CD4-positive, alpha-beta memory T cell (primary cell): ENCODE data around the gene DRC3. TPM values are rescaled to one million over a fixed set of nuclear protein-coding genes. Genes with fewer than 3 reads are reported as not detected.
A peak's percentile ranks its signal among the peaks of the same experiment; 100 is the strongest.

Experiments used
- CTCF ChIA-PET: fragments of 350-600 bp; sonication (Branson Sonifier 250); formaldehyde crosslinking; loops from one replicate; lab custom pipeline; 2021; ENCODE audit warnings: inconsistent platforms; ENCODE audit not compliant: partially characterized antibody; lab: Charles Lee
- POLR2A ChIA-PET: fragments of 350-600 bp; sonication (Branson Sonifier 250); formaldehyde crosslinking; loops from one replicate; lab custom pipeline; 2021; ENCODE audit not compliant: partially characterized antibody; lab: Charles Lee
- DNase-seq, 5 donors: peaks; one replicate each; pipeline versions ENCODE4 v3.0.0 to v3.0.0-alpha.2; 2020 to 2022; ENCODE audit warnings: mixed read lengths in 1 of 5
- H3K27ac ChIP-seq: one replicate; pipeline ENCODE4 v1.7.0; 2013; ENCODE audit warnings: low read depth, low read length
- H3K27me3 ChIP-seq: 2 replicates; pipeline ENCODE4 v1.7.0; 2013; ENCODE audit warnings: mild to moderate bottlenecking, low read length, moderate library complexity; ENCODE audit not compliant: insufficient read depth
- H3K36me3 ChIP-seq: 2 replicates; pipeline ENCODE4 v1.7.0; 2013; ENCODE audit warnings: mild to moderate bottlenecking, low read length, moderate library complexity; ENCODE audit not compliant: insufficient read depth
- H3K4me1 ChIP-seq: 2 replicates; pipeline ENCODE4 v1.7.0; 2013; ENCODE audit warnings: mild to moderate bottlenecking, low read length, moderate library complexity; ENCODE audit not compliant: insufficient read depth
- H3K4me3 ChIP-seq, 2 donors: one replicate each; pipeline ENCODE4 v1.7.0; 2013; ENCODE audit warnings: low read length in 2 of 2, mild to moderate bottlenecking in 1 of 2
- H3K9me3 ChIP-seq, 2 donors: one replicate each; pipeline ENCODE4 v1.7.0; 2013; ENCODE audit warnings: low read length in 2 of 2, control low read depth in 1 of 2; ENCODE audit not compliant: control insufficient read depth in 1 of 2
- H3K27ac Mint-ChIP-seq, 7 donors: one replicate each; pipeline ENCODE4 v1.8.0; 2020 to 2021; ENCODE audit warnings: mixed read lengths in 7 of 7, mild to moderate bottlenecking in 6 of 7, inconsistent platforms in 3 of 7, moderate library complexity in 3 of 7
- H3K27me3 Mint-ChIP-seq, 2 donors: one replicate each; pipeline ENCODE4 v1.8.0; 2020 to 2021; ENCODE audit warnings: mixed read lengths in 2 of 2
- H3K36me3 Mint-ChIP-seq, 2 donors: one replicate each; pipeline ENCODE4 v1.8.0; 2020 to 2021; ENCODE audit warnings: mixed read lengths in 2 of 2, inconsistent platforms in 1 of 2, mild to moderate bottlenecking in 1 of 2
- H3K4me1 Mint-ChIP-seq, 4 donors: one replicate each; pipeline ENCODE4 v1.8.0; 2020 to 2021; ENCODE audit warnings: mixed read lengths in 4 of 4, mild to moderate bottlenecking in 1 of 4
- H3K4me3 Mint-ChIP-seq, 8 donors: one replicate each; pipeline ENCODE4 v1.8.0; 2020 to 2021; ENCODE audit warnings: mixed read lengths in 8 of 8, mild to moderate bottlenecking in 7 of 8, moderate library complexity in 6 of 8, inconsistent platforms in 3 of 8
- H3K9me3 Mint-ChIP-seq, 8 donors: one replicate each; pipeline ENCODE4 v1.8.0; 2020 to 2021; ENCODE audit warnings: mixed read lengths in 8 of 8, mild to moderate bottlenecking in 5 of 8, inconsistent platforms in 3 of 8, moderate library complexity in 1 of 8
- intact Hi-C: fragments of 100-400 bp; cut with micrococcal nuclease; formaldehyde crosslinking; loops from one replicate; pipeline ENCODE4 v1.15.1; 2023
- polyA plus RNA-seq, 2 donors: library from polyadenylated mRNA; unstranded; fragments of 300-500 nt; fragmentation: Illumina TruSeq; gene quantifications; one replicate each; pipeline ENCODE4 v1.2.3, GENCODE V29; 2021
- total RNA-seq, 2 experiments: library from RNA; stranded (reverse); gene quantifications; one replicate each; pipeline ENCODE4 v1.2.3, GENCODE V29; 2021

DRC3 gene
- total and polyA plus RNA-seq, 4 experiments from 2014 or later = 0.24 to 0.67 (median 0.64) TPM; not detected in 1

DNA sequence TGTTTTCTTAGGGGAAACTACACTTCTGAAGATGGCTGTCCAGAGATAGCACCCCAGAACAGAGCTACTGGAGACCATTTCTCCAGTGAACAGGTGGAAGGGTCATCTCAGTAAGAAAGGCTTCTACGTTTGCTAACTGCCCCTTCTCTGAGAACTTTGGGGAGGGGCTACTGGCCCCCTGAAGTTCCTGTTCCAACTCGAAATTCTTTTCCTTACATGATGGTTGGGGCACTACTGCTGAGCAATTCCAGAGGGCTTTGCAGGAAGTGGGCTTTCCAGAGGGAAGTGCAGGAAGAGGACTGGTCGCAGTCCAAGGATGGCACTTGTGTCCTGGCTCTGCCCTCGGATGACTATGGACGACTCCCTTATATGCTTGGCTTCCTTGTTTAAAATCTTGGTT, 31.6 kb upstream of the DRC3 start:
- intact Hi-C loops = no loop called here
- ChIA-PET CTCF (no interaction called here), POLR2A (no interaction called here)
- peaks cover 22% of the 10 kb centered on the region for H3K4me1 ChIP-seq
- H3K27ac ChIP-seq = no peak overlapping the region
- H3K9me3 ChIP-seq = no peaks in the 10 kb centered on the region
- Mint-ChIP-seq H3K4me1 (peaks cover 22 to 37% (median 31%) of the 10 kb centered on the region in 4 donors), H3K9me3 (no peaks in the 10 kb centered on the region), H3K27ac (no peak overlapping the region), H3K4me3 (no peak overlapping the region), H3K27me3 (no peaks in the 10 kb centered on the region), H3K36me3 (peaks cover 0 to 4% of the 10 kb centered on the region in 2 donors)
- no peaks in the 10 kb centered on the region for H3K27me3 ChIP-seq
- H3K36me3 ChIP-seq = no peaks in the 10 kb centered on the region
- H3K4me3 ChIP-seq = no peak overlapping the region
- DNase-seq = no peak

DNA sequence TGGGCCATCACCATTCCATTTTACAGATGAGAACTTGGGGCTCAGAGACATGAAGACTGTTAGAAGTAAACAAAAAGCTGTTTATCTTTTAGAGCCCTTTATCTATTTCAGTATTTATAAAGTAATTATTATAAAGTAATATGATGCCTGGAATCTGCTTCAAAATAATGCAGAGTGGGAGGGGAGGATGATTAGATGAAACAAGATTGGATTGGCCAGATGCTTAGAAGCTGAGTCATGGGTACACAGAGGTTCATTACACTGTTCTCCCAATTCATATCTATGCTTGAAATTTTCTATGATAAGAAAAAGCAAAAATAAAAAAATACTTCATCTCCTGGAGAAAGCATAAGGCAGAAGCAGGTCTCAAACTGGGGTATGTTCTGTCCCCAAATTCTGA, 29.8 kb upstream of the DRC3 start:
- ChIA-PET POLR2A (interaction anchor here (1.2 kb wide), 1 partner anchor 28 kb away, joined by 3 read pairs; no protein-coding TSS in a partner anchor), CTCF (no interaction called here)
- Histone ChIP-seq H3K27ac (no peak overlapping the region), H3K4me1 (peaks cover 14% of the 10 kb centered on the region), H3K4me3 (no peak overlapping the region), H3K36me3 (no peaks in the 10 kb centered on the region), H3K9me3 (no peaks in the 10 kb centered on the region), H3K27me3 (no peaks in the 10 kb centered on the region)
- Mint-ChIP-seq H3K27ac (no peak overlapping the region), H3K4me1 (peaks cover 18 to 24% (median 21%) of the 10 kb centered on the region in 4 donors), H3K9me3 (no peaks in the 10 kb centered on the region), H3K27me3 (no peaks in the 10 kb centered on the region), H3K36me3 (peaks cover 0 to 4% of the 10 kb centered on the region in 2 donors), H3K4me3 (no peak overlapping the region)
- DNase-seq = no peak
- intact Hi-C loops = no loop called here

DNA sequence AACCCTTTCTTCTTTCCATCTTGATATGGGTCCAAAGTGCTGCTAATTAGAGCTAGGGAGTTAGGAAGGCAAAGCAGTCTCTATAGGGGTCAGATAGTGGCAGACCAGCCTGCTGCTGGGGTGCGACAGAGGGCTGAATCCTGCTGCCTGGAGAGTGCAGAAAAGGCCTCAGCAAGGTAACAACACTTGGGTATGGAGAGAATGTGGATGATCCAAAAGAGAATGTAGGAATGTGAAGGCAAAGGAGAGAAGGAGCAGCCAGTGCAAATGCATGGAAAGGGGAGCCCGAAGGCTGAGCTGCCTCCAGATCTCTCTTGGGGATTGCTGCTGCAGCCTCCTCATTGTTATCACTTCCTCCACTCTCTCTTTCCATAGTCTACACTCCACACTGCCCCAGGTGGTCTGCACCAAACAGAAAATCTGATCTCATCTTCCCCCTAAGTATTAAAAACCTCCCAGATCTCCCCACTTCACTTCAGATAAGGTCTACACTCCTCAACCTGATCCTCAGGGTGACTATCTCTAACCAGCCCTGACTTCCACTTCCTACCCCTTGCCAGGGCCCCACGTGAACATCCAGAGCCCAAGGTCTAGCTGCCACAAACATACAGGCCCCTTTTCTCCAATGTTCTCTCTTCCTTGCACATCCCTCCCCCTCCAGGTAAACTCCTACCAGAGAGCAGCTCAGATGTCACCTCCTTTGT, 29.2 kb upstream of the DRC3 start:
- CTCF ChIA-PET = no interaction called here
- H3K27ac Mint-ChIP-seq = peak overlapping the region in 3 of 7 donors; percentile 3 to 69 (median 20)
- no peak for DNase-seq

DNA sequence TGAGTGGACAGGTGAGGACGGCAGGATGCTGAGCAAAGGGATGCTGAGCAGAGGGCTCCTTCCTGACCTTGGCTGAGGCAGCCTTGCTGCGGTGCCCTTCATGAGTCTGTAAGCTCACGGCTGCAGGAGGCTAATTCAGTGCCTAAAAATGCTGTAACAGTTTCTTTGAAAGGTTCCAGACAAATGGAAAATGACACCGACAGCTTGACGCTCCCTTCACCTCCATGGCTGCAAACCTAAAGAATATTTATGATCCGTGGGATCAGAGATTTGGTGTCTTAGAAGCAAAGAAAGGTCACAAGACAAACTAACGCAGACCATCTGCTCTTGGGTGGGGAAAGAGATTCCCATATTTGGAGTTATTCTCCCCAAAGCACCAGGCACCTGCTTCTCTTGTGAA, 28.4 kb upstream of the DRC3 start:
- Histone ChIP-seq H3K27me3 (no peaks in the 10 kb centered on the region), H3K27ac (no peak overlapping the region), H3K9me3 (no peaks in the 10 kb centered on the region), H3K36me3 (no peaks in the 10 kb centered on the region), H3K4me3 (no peak overlapping the region), H3K4me1 (peaks cover 14% of the 10 kb centered on the region)
- H3K4me3 Mint-ChIP-seq = no peak overlapping the region
- H3K4me1 Mint-ChIP-seq = peaks cover 18 to 25% (median 22%) of the 10 kb centered on the region in 4 donors
- ChIA-PET CTCF (interaction anchor here (1.0 to 1.4 kb wide), 2 partner anchors 25 to 53 kb away, joined by 3 to 4 read pairs; no protein-coding TSS in a partner anchor), POLR2A (interaction anchor here (0.9 to 2.2 kb wide), 2 partner anchors 13 to 28 kb away, joined by 3 to 5 read pairs; partner anchors contain the start of genes DRC3 and TOM1L2)
- intact Hi-C loops = no loop called here
- H3K27ac Mint-ChIP-seq = no peak overlapping the region
- no peak for DNase-seq
- peaks cover 0 to 4% of the 10 kb centered on the region in 2 donors for H3K36me3 Mint-ChIP-seq
- H3K9me3 Mint-ChIP-seq = no peaks in the 10 kb centered on the region
- no peaks in the 10 kb centered on the region for H3K27me3 Mint-ChIP-seq

More for the DNA sequence above, 29.2 kb upstream of the DRC3 start:
- peak overlapping the region in 1 of 8 donors; percentile 45 for H3K4me3 Mint-ChIP-seq
- H3K9me3 Mint-ChIP-seq = no peaks in the 10 kb centered on the region
- H3K27me3 Mint-ChIP-seq = no peaks in the 10 kb centered on the region
- no peaks in the 10 kb centered on the region for H3K27me3 ChIP-seq
- H3K36me3 ChIP-seq = no peaks in the 10 kb centered on the region
- H3K9me3 ChIP-seq = no peaks in the 10 kb centered on the region
- no peak overlapping the region for H3K27ac ChIP-seq
- peaks cover 14% of the 10 kb centered on the region for H3K4me1 ChIP-seq
- intact Hi-C loops = no loop called here
- no peak overlapping the region for H3K4me3 ChIP-seq
- POLR2A ChIA-PET = interaction anchor here (0.9 to 1.2 kb wide), 2 partner anchors 14 to 27 kb away, joined by 3 read pairs; no protein-coding TSS in a partner anchor
- H3K36me3 Mint-ChIP-seq = peaks cover 0 to 4% of the 10 kb centered on the region in 2 donors
- H3K4me1 Mint-ChIP-seq = peaks cover 17 to 21% (median 20%) of the 10 kb centered on the region in 4 donors

DNA sequence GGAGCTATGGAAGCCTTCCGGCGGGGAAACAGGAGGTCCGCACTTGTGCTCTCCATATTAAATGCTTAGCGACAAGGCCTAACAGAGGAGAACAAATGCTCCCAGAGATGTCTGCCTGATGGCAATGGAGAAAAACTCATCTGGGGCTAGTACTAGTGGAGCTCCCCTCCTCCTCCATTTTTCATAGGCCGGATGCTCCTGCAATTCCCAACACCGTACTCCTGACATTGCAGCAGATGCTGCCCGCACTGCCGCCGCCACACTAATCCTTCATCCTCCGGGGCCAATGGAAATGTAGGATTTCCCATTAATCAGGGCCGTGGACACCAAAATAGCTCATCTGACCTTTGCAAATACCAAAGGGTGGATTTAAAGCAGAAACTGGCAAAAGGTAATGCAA, 27.9 kb upstream of the DRC3 start:
- Histone ChIP-seq H3K9me3 (no peaks in the 10 kb centered on the region), H3K27ac (no peak overlapping the region), H3K27me3 (no peaks in the 10 kb centered on the region), H3K36me3 (no peaks in the 10 kb centered on the region), H3K4me3 (no peak overlapping the region), H3K4me1 (peaks cover 14% of the 10 kb centered on the region)
- no peak for DNase-seq
- no peaks in the 10 kb centered on the region for H3K9me3 Mint-ChIP-seq
- intact Hi-C loops = no loop called here
- H3K4me1 Mint-ChIP-seq = peaks cover 20 to 30% (median 25%) of the 10 kb centered on the region in 4 donors
- ChIA-PET CTCF (interaction anchor here (1.0 to 1.4 kb wide), 2 partner anchors 26 to 54 kb away, joined by 3 to 4 read pairs; no protein-coding TSS in a partner anchor), POLR2A (interaction anchor here (0.7 to 2.2 kb wide), 4 partner anchors 12 to 719 kb away, joined by 3 to 6 read pairs (median 4); partner anchors contain the start of genes DRC3 and TOM1L2)
- H3K27me3 Mint-ChIP-seq = no peaks in the 10 kb centered on the region
- H3K4me3 Mint-ChIP-seq = peak overlapping the region in 1 of 8 donors; percentile 8
- peak overlapping the region in 1 of 7 donors; percentile 7 for H3K27ac Mint-ChIP-seq
- H3K36me3 Mint-ChIP-seq = peaks cover 2 to 7% of the 10 kb centered on the region in 2 donors

DNA sequence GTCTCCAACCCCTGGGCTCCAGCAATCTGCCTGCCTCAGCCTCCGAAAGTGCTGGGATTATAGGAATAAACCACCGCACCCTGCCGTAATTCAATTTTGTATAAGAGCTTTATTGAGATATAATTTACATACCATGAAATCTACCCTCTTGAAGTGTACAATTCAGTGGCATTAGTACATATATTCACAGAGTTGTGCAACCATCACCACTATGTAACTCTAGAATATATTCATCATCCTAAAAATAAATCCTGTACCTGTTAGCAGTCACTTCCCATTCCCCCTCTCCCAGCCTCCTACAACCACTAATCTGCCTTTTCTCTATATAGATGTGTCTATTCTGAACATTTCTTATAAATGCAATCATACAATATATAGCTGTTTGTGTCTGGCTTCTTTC, 26.6 kb upstream of the DRC3 start:
- Histone ChIP-seq H3K4me1 (peaks cover 14% of the 10 kb centered on the region), H3K9me3 (no peaks in the 10 kb centered on the region), H3K4me3 (no peak overlapping the region), H3K27ac (no peak overlapping the region), H3K27me3 (no peaks in the 10 kb centered on the region), H3K36me3 (no peaks in the 10 kb centered on the region)
- H3K27me3 Mint-ChIP-seq = no peaks in the 10 kb centered on the region
- peak overlapping the region in 1 of 7 donors; percentile 29 for H3K27ac Mint-ChIP-seq
- ChIA-PET POLR2A (interaction anchor here (2.2 kb wide), 1 partner anchor 26 kb away, joined by 5 read pairs; the partner anchor contains the start of genes DRC3 and TOM1L2), CTCF (interaction anchor here (1.0 to 2.0 kb wide), 5 partner anchors 10 to 60 kb away, joined by 3 to 7 read pairs (median 4); partner anchors contain the start of genes DRC3 and TOM1L2)
- intact Hi-C loops = no loop called here
- no peak overlapping the region for H3K4me3 Mint-ChIP-seq
- H3K36me3 Mint-ChIP-seq = peaks cover 2 to 7% of the 10 kb centered on the region in 2 donors
- peaks cover 19 to 30% (median 26%) of the 10 kb centered on the region in 4 donors for H3K4me1 Mint-ChIP-seq
- H3K9me3 Mint-ChIP-seq = no peaks in the 10 kb centered on the region
- no peak for DNase-seq

DNA sequence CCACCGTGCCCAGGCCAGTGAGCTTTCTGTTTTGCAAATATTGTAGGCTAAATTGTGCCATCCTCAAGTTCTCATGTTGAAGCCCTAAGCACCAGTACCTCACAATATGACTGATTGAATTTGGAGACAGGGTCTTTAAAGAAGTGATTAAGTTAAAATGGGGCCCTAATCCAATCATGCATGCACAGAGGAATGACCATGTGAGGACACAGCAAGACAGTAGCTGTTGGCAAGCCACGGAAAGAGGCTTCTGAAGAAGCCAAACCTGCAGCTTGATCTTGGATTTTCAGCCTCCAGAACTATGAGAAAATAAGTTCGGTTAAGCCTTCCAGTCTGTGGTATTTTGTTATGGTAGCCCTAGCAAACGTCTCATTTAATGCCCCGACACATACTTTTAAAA, 25.4 kb upstream of the DRC3 start:
- no peaks in the 10 kb centered on the region for H3K9me3 ChIP-seq
- intact Hi-C loops = no loop called here
- POLR2A ChIA-PET = interaction anchor here (1.2 kb wide), 1 partner anchor 25 kb away, joined by 6 read pairs; the partner anchor contains the start of genes DRC3 and TOM1L2

More for the DNA sequence above, 25.4 kb upstream of the DRC3 start:
- Mint-ChIP-seq H3K4me3 (peak overlapping the region in 1 of 8 donors; percentile 10), H3K27me3 (no peaks in the 10 kb centered on the region), H3K36me3 (peaks cover 3 to 7% of the 10 kb centered on the region in 2 donors), H3K4me1 (peaks cover 19 to 30% (median 26%) of the 10 kb centered on the region in 4 donors), H3K27ac (no peak overlapping the region), H3K9me3 (no peaks in the 10 kb centered on the region)
- H3K4me3 ChIP-seq = no peak overlapping the region
- no peak overlapping the region for H3K27ac ChIP-seq
- no peaks in the 10 kb centered on the region for H3K27me3 ChIP-seq
- DNase-seq = no peak
- H3K4me1 ChIP-seq = peaks cover 14% of the 10 kb centered on the region
- CTCF ChIA-PET = interaction anchor here (1.7 to 2.0 kb wide), 3 partner anchors 10 to 25 kb away, joined by 4 to 7 read pairs (median 5); partner anchors contain the start of genes DRC3 and TOM1L2
- no peaks in the 10 kb centered on the region for H3K36me3 ChIP-seq
